ENCODE results near the gene KHDC1. TPM values are rescaled to one million over a fixed set of nuclear protein-coding genes. Genes with fewer than 3 reads are reported as not detected.

The KHDC1 gene
- total and polyA plus RNA-seq, 8 donors = 0.62 to 18.7 (median 1.8) TPM; not detected in 1

GRCh38 chr6:73293331-73293730 lies 30.3 kb upstream of the KHDC1 start:
- 91 to 99% (median 96%) methylated on average over 3 of the region's 3 CpGs for WGBS, 5 donors
- H3K36me3 ChIP-seq = peaks cover 0 to 15% (median 2%) of the 10 kb centered on the region in 4 donors
- H3K27me3 ChIP-seq = no peaks in the 10 kb centered on the region
- no peak overlapping the region for H3K4me3 ChIP-seq
- intact Hi-C loops (cut with DNase I; ENCODE audit: low total_unique reads) = no loop called here
- DNase-seq = no peak
- no peaks in the 10 kb centered on the region for H3K4me1 ChIP-seq
- no peak for TF ChIP-seq POLR2AphosphoS5 (IDR thresholded peaks at IDR 0.05)
- no peak for TF ChIP-seq CTCF (IDR thresholded peaks at IDR 0.05)
- no peak for TF ChIP-seq EP300 (IDR thresholded peaks at IDR 0.05)
- no peak for TF ChIP-seq POLR2A (IDR thresholded peaks at IDR 0.05)
- H3K27ac ChIP-seq = no peak overlapping the region
- H3K9me3 ChIP-seq = no peaks in the 10 kb centered on the region

GRCh38 chr6:73290435-73290834 lies 27.4 kb upstream of the KHDC1 start:
- no peaks in the 10 kb centered on the region for H3K27me3 ChIP-seq
- H3K27ac ChIP-seq = no peak overlapping the region
- peaks cover 0 to 15% (median 2%) of the 10 kb centered on the region in 4 donors for H3K36me3 ChIP-seq
- no peak overlapping the region for H3K4me3 ChIP-seq
- H3K9me3 ChIP-seq = no peaks in the 10 kb centered on the region
- DNase-seq = no peak
- intact Hi-C loops (cut with DNase I; ENCODE audit: low total_unique reads) = no loop called here
- no peaks in the 10 kb centered on the region for H3K4me1 ChIP-seq
- TF ChIP-seq CTCF (IDR thresholded peaks at IDR 0.05) (no peak), POLR2A (IDR thresholded peaks at IDR 0.05) (no peak), EP300 (IDR thresholded peaks at IDR 0.05) (no peak), POLR2AphosphoS5 (IDR thresholded peaks at IDR 0.05) (no peak)

GRCh38 chr6:73286752-73287151 lies 23.8 kb upstream of the KHDC1 start:
- H3K4me3 ChIP-seq = no peak overlapping the region
- WGBS, 5 donors = 92 to 97% (median 94%) methylated on average over 6 of the region's 6 CpGs
- TF ChIP-seq CTCF (IDR thresholded peaks at IDR 0.05) (no peak), EP300 (IDR thresholded peaks at IDR 0.05) (no peak), POLR2A (IDR thresholded peaks at IDR 0.05) (no peak), POLR2AphosphoS5 (IDR thresholded peaks at IDR 0.05) (no peak)
- no peak overlapping the region for H3K27ac ChIP-seq
- intact Hi-C loops (cut with DNase I; ENCODE audit: low total_unique reads) = no loop called here
- no peaks in the 10 kb centered on the region for H3K27me3 ChIP-seq
- H3K4me1 ChIP-seq = no peaks in the 10 kb centered on the region
- H3K36me3 ChIP-seq = peaks cover 0 to 14% (median 2%) of the 10 kb centered on the region in 4 donors
- no peak for DNase-seq
- no peaks in the 10 kb centered on the region for H3K9me3 ChIP-seq

GRCh38 chr6:73285674-73286283 lies 22.8 kb upstream of the KHDC1 start:
- no peak for TF ChIP-seq POLR2AphosphoS5 (IDR thresholded peaks at IDR 0.05)
- no peak for TF ChIP-seq POLR2A (IDR thresholded peaks at IDR 0.05)
- peak in 4 of 7 experiments; percentile 10 to 24 (median 16) for TF ChIP-seq CTCF (IDR thresholded peaks at IDR 0.05)
- TF ChIP-seq EP300 (IDR thresholded peaks at IDR 0.05) = no peak
- Histone ChIP-seq H3K4me3 (no peak overlapping the region), H3K9me3 (no peaks in the 10 kb centered on the region), H3K27ac (no peak overlapping the region), H3K36me3 (peaks cover 0 to 4% (median under 1%) of the 10 kb centered on the region in 4 donors), H3K27me3 (no peaks in the 10 kb centered on the region), H3K4me1 (no peaks in the 10 kb centered on the region)
- 48 to 62% (median 57%) methylated on average over 3 of the region's 3 CpGs for WGBS, 5 donors
- intact Hi-C loops (cut with DNase I; ENCODE audit: low total_unique reads) = no loop called here
- DNase-seq = peak in 1 of 2 donors; percentile 69
